KMS-11 (cell line): ENCODE results near the gene MND1.
"Not testable (repeated sequence)": the region's sequence is repeated elsewhere in the genome, so short reads cannot be mapped to it uniquely, and the experiment has no call there.

Experiments
- H2AFZ ChIP-seq: fragments of 200-600 bp; sonication (generic); 2 replicates; pipeline ENCODE4 v1.6.1; 2016; ENCODE audit warnings: antibody characterized with exemption, mixed run types, low read depth
- H3K27ac ChIP-seq: fragments of 200-600 bp; sonication (generic); 2 replicates; pipeline ENCODE4 v1.6.1; 2016; ENCODE audit warnings: mild to moderate bottlenecking, mixed run types
- H3K27me3 ChIP-seq: fragments of 200-600 bp; sonication (generic); 2 replicates; pipeline ENCODE4 v1.6.1; 2017; ENCODE audit warnings: mild to moderate bottlenecking, low read depth, mixed run types, moderate library complexity; ENCODE audit not compliant: insufficient read depth
- H3K36me3 ChIP-seq: fragments of 200-600 bp; sonication (generic); 2 replicates; pipeline ENCODE4 v1.6.1; 2017; ENCODE audit warnings: mild to moderate bottlenecking, mixed run types; ENCODE audit not compliant: insufficient read depth
- H3K4me1 ChIP-seq: fragments of 200-600 bp; sonication (generic); 2 replicates; pipeline ENCODE4 v1.6.1; 2016; ENCODE audit warnings: mild to moderate bottlenecking, low read depth, mixed run types; ENCODE audit not compliant: poor library complexity, severe bottlenecking
- H3K4me2 ChIP-seq: fragments of 200-600 bp; sonication (generic); 2 replicates; pipeline ENCODE4 v1.7.0; 2016; ENCODE audit warnings: mild to moderate bottlenecking, mixed run types
- H3K4me3 ChIP-seq: fragments of 200-600 bp; sonication (generic); IDR thresholded peaks from 2 replicates; pipeline ENCODE4 v1.6.1; 2017; ENCODE audit warnings: low read depth, low read length, mixed read lengths; ENCODE audit not compliant: insufficient read depth
- H3K79me2 ChIP-seq: fragments of 200-600 bp; sonication (generic); 2 replicates; pipeline ENCODE4 v1.6.1; 2016; ENCODE audit warnings: low read depth, mixed run types; ENCODE audit not compliant: insufficient read depth
- H3K9ac ChIP-seq: fragments of 200-600 bp; sonication (generic); 2 replicates; pipeline ENCODE4 v1.6.1; 2016; ENCODE audit warnings: mild to moderate bottlenecking, mixed run types
- H4K20me1 ChIP-seq: fragments of 200-600 bp; sonication (generic); 2 replicates; pipeline ENCODE4 v1.6.1; 2016; ENCODE audit warnings: mild to moderate bottlenecking, mixed run types; ENCODE audit not compliant: insufficient read depth
- CTCF ChIP-seq: fragments of 200-600 bp; sonication (generic); conservative IDR thresholded peaks from 2 replicates; pipeline ENCODE4 v1.6.1; 2017; ENCODE audit warnings: low read depth, mild to moderate bottlenecking, antibody characterized with exemption, low read length, moderate library complexity, mixed read lengths

MND1 gene

GRCh38 chr4:153449338-153449737, 104.8 kb downstream of the MND1 start:
- H3K4me2 ChIP-seq = no peak overlapping the region
- no peak overlapping the region for H3K9ac ChIP-seq
- H3K4me1 ChIP-seq = peaks cover 2% of the 10 kb centered on the region
- H3K79me2 ChIP-seq = no peaks in the 10 kb centered on the region
- no peak for TF ChIP-seq CTCF
- no peaks in the 10 kb centered on the region for H4K20me1 ChIP-seq
- H3K27ac ChIP-seq = no peak overlapping the region
- no peak overlapping the region for H2AFZ ChIP-seq
- H3K27me3 ChIP-seq = no peaks in the 10 kb centered on the region
- no peak overlapping the region for H3K4me3 ChIP-seq
- H3K36me3 ChIP-seq = no peaks in the 10 kb centered on the region

GRCh38 chr4:153450544-153450917, 106.0 kb downstream of the MND1 start:
- H2AFZ ChIP-seq = no peak overlapping the region
- H4K20me1 ChIP-seq = no peaks in the 10 kb centered on the region
- no peak for TF ChIP-seq CTCF
- H3K79me2 ChIP-seq = no peaks in the 10 kb centered on the region
- no peak overlapping the region for H3K4me3 ChIP-seq
- no peak overlapping the region for H3K9ac ChIP-seq
- no peaks in the 10 kb centered on the region for H3K4me1 ChIP-seq
- H3K27ac ChIP-seq = no peak overlapping the region
- H3K4me2 ChIP-seq = no peak overlapping the region
- no peaks in the 10 kb centered on the region for H3K36me3 ChIP-seq
- H3K27me3 ChIP-seq = no peaks in the 10 kb centered on the region

GRCh38 chr4:153451145-153451544, 106.7 kb downstream of the MND1 start:
- H4K20me1 ChIP-seq, H3K9ac ChIP-seq, H3K27ac ChIP-seq, H3K4me3 ChIP-seq, H3K27me3 ChIP-seq, H3K79me2 ChIP-seq, H2AFZ ChIP-seq, H3K4me1 ChIP-seq, H3K36me3 ChIP-seq, H3K4me2 ChIP-seq: not testable (repeated sequence)

GRCh38 chr4:153451911-153452657, 107.6 kb downstream of the MND1 start:
- no peaks in the 10 kb centered on the region for H3K27me3 ChIP-seq
- no peaks in the 10 kb centered on the region for H3K36me3 ChIP-seq
- no peaks in the 10 kb centered on the region for H4K20me1 ChIP-seq
- no peak overlapping the region for H3K9ac ChIP-seq
- H3K27ac ChIP-seq = no peak overlapping the region
- no peaks in the 10 kb centered on the region for H3K79me2 ChIP-seq
- no peak overlapping the region for H3K4me3 ChIP-seq
- H3K4me2 ChIP-seq = no peak overlapping the region
- H3K4me1 ChIP-seq = no peaks in the 10 kb centered on the region
- no peak for TF ChIP-seq CTCF
- no peak overlapping the region for H2AFZ ChIP-seq

- H3K9ac ChIP-seq = no peak overlapping the region
- no peak overlapping the region for H3K4me2 ChIP-seq
- no peaks in the 10 kb centered on the region for H3K4me1 ChIP-seq
- no peaks in the 10 kb centered on the region for H3K79me2 ChIP-seq
- H3K36me3 ChIP-seq = no peaks in the 10 kb centered on the region
- TF ChIP-seq CTCF = no peak
- H3K27me3 ChIP-seq = no peaks in the 10 kb centered on the region
- H2AFZ ChIP-seq = no peak overlapping the region
- H3K27ac ChIP-seq = no peak overlapping the region
- no peaks in the 10 kb centered on the region for H4K20me1 ChIP-seq
- no peak overlapping the region for H3K4me3 ChIP-seq
These were observed 108.3 kb downstream of the MND1 start for GRCh38 chr4:153452658-153453378.
